Pons (tissue), 1 donor: ENCODE measurements around the gene CPA2.

Source experiments
- DNase-seq: peaks from one replicate; pipeline ENCODE4 v3.0.0-alpha.2; 2016; ENCODE audit warnings: low spot score

The CPA2 gene

GRCh38 chr7:130254555-130254954 lies 12.1 kb upstream of the CPA2 start:
- no peak for DNase-seq

DNA sequence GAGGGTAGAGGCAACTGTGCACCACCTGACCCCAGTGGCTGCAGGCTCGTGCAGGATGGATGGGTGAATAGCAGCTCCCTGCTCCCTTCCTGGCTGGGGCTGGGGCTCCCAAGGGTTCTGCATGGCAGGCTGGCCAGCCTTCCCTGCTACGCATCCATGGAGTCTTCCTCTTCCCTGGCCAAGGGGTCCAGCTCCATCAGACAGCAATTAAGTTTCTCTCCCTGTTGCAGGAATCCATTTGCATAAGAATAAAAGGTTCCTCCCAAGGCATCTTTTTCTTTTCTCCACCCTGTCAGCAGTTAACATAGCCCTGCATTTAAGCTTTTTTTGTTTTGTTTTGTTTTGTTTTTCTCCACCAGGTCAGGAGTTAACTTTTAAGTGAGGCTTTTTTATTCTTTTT lies 10.0 kb upstream of the CPA2 start:
- DNase-seq = no peak

- no peak for DNase-seq
Observed at GRCh38 chr7:130258494-130259078, 8.1 kb upstream of the CPA2 start.

GRCh38 chr7:130262448-130262847 lies 4.2 kb upstream of the CPA2 start:
- DNase-seq = no peak

- DNase-seq = no peak
Observed at GRCh38 chr7:130263130-130263529, 3.5 kb upstream of the CPA2 start.

GRCh38 chr7:130266961-130267321 lies 278 bp downstream of the CPA2 start:
- DNase-seq = no peak

GRCh38 chr7:130268463-130269317 lies 2.0 kb downstream of the CPA2 start:
- no peak for DNase-seq

DNA sequence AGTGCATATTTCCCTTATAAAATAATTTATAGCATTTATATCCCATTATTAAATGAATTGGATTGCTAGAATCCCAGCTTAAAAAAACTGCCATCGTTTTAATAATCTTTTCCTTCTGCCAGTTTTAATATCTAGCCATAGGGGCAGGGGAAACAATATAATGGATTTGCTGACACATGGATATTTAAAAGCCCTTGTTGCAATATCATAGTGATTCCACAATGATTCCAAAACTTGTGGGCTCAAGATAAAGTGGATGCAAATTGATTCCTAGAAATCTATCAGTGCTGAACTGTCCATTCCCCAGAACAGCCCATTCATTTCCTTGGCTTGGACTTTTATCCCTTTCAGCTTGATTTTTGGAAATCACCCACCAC lies 2.6 kb downstream of the CPA2 start:
- no peak for DNase-seq

GRCh38 chr7:130270947-130271800 lies 4.5 kb downstream of the CPA2 start:
- no peak for DNase-seq

GRCh38 chr7:130272381-130273080 lies 5.9 kb downstream of the CPA2 start:
- peak; percentile 43 for DNase-seq

GRCh38 chr7:130273081-130273932 lies 6.6 kb downstream of the CPA2 start:
- peak; percentile 32 for DNase-seq

DNA sequence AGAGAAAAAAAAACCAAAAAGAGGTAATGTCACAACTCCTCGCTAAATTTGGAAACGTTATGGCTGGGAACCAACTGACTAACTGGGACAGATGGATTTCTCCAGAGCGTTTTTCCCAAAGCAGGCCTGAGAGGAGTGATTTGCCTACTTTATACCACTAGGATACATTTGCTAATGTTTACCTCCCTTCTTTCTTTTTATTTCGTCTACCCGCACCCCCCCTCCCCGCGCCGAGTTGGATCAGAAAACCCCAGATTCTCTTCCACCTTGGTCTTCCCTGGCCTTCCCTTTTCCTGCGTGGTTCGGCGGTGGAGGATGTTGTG lies 7.2 kb downstream of the CPA2 start:
- no peak for DNase-seq

DNA sequence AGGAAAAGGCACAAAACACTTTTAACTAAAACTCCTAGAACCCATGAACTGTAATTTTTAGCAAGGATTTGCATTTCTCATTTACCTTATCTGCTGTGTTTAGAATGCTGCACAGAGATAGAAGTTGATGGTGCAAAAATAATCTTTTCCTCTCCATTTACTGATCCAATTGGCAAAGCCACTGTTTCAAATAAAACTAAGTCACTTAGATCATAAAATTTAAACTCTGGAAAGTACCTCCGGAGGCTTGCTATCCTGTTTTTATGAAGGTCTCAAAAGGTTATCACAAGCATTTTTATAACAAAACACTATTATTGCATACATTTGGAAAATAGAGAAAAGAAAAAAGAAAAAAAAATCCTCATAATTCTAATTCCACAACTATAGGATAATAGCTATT lies 7.6 kb downstream of the CPA2 start:
- no peak for DNase-seq

DNA sequence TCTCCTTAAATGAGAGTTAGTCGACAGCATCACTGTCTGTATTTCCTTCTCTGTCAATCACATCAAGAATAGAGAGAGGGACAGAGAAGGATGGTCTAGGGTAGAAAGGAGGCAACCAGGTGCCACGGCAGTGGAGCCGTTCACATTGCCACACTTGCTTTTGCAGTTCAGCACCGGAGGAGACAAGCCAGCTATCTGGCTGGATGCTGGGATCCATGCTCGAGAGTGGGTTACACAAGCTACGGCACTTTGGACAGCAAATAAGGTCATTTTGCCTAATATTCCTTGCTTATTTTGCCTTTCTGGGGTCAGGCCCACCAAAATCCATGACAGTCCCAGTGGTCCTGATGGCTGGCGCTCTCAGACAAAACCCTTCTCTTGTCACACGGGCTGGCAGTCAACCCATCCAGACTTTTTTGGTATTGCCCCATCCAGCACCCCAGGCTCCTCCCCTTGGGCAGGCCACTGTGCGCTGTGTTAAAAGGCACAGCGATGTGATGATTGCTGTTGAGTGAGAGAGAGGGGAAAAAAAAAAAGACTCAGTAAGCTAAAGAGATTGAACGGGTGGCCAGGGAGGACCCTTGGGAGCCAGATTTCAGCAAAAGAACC lies 8.4 kb downstream of the CPA2 start:
- no peak for DNase-seq

DNA sequence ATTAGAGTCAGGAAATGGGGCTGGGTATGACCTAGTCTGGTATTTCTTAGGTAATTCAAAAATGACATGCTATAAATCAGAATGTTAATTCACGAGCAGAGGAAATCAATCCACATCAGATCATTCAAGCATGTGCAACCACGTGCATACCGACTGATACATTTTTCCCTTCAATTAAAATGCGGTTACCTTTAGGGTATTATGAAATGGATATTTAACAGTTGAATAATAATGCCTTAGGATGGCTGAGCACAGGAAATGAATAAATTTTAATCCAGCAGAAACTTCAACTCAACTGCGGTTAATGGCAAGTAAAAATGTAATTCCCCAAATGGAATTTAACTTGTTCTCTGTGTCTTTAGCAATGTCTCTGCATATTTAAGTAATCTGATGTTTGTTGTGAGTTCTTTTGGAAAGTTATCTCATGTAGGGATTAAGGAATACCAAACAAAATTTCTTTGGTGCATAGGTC lies 9.2 kb downstream of the CPA2 start:
- DNase-seq = no peak

GRCh38 chr7:130276796-130277762 lies 10.4 kb downstream of the CPA2 start:
- no peak for DNase-seq

GRCh38 chr7:130277763-130278643 lies 11.3 kb downstream of the CPA2 start:
- peak; percentile 79 for DNase-seq

DNA sequence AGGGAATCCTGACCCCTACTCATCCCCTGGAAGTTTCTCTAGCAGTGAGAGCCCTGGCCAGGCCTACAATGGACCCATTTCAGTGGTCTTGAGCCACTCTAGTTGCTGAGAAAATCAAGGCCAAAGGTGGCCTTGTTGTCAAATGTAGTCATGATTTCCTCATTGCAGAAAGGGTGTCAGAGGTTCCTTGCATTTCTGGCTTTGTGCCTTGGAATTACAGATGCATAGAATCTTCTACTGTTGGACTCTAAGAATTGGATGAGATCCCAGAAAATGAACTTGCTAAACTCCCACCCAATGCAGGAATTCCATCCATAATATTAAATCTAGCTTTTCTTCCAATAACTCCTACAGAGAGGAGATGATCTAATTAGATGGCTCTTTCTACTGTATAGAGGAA lies 12.2 kb downstream of the CPA2 start:
- DNase-seq = no peak

DNA sequence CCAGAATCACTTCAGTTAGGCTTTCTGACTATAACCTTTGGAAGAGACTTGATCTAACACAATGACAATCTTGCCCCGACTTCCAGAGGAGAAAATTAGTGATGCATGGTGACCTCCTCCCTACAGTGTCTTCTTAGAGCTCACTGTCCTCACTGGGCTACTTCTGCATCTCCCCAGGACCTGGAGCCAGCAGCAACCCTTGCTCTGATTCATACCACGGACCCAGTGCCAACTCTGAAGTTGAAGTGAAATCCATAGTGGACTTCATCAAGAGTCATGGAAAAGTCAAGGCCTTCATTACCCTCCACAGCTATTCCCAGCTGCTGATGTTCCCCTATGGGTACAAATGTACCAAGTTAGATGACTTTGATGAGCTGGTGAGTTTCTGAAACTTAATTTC lies 12.6 kb downstream of the CPA2 start:
- no peak for DNase-seq
